NCI-H446 (cell line): Measurements from ENCODE around the gene B3GAT1.
"Not testable (repeated sequence)": the region's sequence is repeated elsewhere in the genome, so short reads cannot be mapped to it uniquely, and the experiment has no call there.

Experiments used
- DNase-seq, 2 experiments: peaks; one replicate each; lab custom pipeline; 2025; lab: John Stamatoyannopoulos, UW

B3GAT1 gene, protein sequence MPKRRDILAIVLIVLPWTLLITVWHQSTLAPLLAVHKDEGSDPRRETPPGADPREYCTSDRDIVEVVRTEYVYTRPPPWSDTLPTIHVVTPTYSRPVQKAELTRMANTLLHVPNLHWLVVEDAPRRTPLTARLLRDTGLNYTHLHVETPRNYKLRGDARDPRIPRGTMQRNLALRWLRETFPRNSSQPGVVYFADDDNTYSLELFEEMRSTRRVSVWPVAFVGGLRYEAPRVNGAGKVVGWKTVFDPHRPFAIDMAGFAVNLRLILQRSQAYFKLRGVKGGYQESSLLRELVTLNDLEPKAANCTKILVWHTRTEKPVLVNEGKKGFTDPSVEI

DNA sequence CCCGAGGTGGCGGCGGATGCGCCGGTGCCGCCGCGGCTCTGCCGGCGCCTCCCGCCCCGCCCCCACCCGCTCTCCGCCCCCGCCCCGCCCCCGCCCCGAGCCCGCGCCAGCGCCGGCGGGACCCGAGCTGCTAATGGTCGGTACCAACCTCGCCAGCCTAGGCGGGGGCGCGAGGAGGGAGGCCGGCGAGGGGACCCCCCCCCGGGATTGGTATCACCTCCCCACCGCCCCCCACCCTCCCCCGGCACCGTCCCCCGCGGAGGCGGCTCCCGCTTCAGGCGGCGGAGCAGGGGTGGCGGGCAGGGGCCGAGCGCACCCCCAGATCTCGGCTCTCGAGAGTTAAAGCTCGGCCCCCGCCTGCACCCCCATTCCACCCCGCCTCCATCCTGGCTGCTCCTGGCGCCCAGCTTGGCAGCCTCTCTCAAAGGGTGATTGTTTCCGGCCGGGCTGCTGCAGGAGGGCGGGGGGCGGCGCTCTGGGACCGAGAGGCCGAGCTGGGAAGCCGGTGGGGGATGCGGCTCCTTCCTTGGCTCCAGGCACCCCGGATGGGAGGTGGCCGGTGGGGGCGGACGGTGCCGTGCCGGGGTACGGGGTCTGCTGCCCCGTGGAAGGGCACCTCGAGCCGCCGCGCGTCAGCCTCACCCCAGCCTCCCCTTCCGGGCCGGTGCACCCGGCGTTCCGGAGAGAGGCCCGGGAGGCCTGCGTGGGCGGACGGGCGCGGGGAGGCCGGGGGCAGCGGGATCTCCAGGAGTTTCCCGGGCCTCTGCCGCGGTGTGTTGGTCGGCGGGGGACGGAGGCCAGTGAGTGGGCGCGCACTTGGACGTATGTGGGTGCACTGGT is at the start of gene B3GAT1:
Gene B3GAT1, minus strand, starts transcription at position 40 of the 840 bp plus-strand sequence. CDS start 24,583 bp downstream, outside the sequence.
- no peak for DNase-seq

DNA sequence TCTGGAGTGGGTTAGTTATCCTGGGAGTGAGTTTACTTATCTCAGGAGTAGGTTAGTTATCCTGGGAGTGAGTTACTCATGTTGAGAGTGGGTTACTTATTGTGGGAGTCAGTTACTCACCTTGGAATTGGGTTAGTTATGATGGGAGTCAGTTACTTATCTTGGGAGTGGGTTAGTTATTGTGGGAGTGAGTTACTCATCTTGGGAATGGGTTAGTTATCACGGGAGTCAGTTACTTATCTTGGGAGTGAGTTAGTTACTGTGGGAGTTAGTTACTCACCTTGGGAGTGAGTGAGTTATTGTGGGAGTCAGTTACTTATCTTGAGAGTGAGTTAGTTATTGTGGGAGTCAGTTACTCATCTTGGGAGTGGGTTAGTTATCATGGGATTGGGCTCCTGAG is 49.6 kb upstream of the B3GAT1 start:
- DNase-seq, result no peak

DNA sequence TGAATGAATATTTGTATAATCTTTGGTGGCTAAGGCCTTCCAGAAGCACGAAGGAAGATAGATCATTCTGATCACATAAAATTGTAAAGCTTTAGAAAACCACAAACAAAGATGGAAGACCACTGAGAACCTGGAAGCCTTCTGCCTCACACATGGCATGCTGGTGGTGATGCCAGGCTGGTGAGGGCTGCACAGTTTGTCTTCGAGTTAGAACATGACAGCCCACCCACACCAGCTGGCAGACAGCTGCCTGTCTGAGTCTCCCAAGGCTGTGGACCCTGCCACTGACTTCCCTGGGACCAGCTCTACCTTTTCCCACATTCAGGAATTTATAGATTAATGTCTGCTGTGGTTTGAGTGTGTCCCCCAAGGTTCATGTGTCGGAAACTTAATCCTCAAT is 48.8 kb upstream of the B3GAT1 start:
- DNase-seq, result no peak

DNA sequence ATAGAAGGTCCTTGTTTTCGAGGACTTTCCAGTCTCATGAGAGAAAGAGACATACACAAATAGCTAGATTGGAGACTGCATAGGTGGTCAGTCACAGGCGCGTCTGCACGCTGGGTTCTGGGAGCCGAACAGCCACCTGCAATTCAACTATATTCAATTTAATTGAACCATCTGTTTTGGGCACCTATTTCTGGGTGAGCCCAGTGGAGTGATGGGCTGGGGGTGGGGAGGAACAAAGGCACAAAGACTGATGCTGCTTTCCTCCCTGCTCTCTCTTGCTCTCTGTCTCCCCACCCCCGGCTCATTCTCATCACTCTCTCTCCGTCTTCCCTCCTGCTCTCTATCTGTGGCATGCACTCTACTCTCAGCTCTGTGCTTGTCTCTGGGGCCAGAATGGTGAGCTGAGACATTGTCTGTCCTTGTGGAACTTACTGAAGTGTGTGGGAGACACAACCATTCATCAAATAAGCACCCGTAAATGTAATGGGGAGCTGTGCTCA is 48.1 kb upstream of the B3GAT1 start:
- no peak for DNase-seq

DNA sequence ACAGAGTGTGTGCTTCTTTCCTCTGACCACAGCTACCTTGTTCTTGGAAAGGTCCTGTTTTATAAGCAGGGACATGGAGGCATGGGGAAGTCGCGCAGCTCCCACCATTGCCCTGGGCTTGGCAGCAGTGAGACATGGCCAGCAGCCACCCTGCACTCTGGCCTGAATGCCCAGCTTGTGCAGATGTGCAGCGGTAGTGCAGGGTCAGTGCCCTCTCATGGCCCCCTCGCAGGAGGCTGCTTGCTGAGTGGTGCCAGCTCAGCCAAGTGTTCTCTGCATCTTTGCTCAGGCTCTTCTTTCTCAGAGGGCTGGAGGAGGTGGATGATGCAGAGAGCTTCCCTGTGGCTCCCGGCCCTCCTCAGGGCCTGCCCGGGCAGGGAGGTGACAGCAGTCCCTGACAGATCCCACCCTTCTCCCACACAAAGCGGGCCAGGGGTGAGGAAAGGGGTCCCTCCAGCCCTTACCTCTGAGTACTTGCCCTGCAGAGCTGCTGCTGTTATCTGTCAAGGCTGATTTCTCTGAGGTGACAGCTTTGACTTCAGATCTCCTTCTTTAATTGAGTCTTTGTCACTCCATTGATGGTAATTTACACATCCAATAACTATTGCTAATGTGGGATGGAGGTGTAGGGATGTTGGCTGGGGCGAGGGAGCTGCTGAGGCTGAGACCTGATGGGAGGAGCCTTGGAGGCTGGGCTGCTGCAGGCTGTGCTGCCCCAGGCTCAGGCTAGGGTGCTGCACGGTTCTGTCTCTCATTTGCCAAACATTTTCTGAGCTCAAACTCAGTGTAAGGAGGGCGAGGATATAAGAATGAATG is 47.4 kb upstream of the B3GAT1 start:
- no peak for DNase-seq

DNA sequence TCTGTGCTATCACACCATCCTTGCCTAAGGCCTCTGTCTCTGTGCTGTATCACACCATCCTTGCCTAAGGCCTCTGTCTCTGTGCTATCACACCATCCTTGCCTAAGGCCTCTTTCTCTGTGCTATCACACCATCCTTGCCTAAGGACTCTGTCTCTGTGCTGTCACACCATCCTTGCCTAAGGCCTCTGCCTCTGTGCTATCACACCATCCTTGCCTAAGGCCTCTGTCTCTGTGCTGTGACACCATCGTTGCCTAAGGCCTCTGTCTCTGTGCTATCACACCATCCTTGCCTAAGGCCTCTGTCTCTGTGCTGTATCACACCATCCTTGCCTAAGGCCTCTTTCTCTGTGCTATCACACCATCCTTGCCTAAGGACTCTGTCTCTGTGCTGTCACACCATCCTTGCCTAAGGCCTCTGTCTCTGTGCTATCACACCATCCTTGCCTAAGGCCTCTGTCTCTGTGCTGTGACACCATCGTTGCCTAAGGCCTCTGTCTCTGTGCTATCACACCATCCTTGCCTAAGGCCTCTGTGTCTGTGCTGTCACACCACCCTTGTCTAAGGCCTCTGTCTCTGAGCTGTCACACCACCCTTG is 45.5 kb upstream of the B3GAT1 start:
- DNase-seq, result not testable (repeated sequence)

DNA sequence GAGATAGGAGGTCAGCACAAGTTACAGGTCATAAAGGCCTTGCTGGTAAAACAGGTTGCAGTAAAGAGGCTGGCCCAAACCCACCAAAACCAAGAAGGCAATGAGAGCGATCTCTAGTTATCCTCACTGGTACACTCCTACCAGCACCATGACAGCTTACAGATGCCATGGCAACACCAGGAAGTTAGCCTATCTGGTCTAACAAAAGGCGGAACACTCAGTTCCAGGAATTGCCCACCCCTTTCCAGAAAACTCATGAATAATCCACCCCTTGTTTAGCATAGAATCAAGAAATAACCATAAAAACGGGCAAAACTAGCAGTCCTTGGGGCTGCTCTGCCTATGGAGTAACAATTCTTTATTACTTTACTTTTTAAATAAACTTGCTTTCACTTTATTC is 43.5 kb upstream of the B3GAT1 start:
- no peak for DNase-seq

DNA sequence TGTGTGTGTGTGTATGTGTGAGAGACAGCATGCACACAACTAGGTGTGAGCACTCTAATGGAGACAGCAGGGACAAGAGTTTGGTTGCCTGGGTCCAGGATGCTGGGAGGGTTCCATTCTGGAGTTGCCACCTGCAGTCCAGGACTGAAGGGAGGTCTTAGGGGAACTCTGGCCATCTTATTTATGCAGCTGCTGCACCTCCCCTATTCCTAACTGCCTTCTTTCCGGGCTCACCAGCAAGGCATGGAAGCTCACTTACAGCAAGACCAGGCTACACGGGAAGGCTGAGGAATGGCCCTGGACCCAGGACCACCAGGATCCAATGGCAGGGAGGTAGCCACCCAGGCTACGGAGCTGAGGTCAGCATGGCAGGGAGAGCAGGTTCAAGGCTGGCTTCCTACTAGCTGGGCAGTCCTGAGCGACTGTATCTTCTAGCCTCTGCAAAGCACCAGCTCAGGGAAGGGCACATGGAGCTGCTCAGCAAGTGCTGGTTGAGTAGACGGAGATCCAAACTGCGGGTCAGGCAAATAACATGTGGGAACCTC is 42.2 kb upstream of the B3GAT1 start:
- DNase-seq, result no peak

DNA sequence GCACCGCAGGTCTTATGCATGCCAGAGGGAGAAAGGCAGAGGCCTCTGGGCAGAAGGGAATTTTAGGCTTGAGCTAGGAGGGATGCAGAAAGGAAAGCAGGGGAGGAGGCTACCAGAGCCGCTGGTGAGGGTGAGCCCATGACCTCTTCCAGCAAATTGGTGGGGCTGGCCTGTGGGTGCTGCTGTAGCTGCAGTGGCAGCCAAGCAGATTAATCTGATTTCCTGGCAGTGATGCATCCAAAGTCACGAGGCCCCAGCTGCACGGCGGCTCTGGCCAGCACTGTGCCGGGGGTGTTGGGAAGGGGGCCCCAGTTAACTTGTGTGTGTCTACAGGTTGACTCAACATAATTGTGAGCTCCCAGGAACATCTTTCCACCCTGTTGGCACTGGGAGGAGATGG is 41.4 kb upstream of the B3GAT1 start:
- DNase-seq, result no peak

DNA sequence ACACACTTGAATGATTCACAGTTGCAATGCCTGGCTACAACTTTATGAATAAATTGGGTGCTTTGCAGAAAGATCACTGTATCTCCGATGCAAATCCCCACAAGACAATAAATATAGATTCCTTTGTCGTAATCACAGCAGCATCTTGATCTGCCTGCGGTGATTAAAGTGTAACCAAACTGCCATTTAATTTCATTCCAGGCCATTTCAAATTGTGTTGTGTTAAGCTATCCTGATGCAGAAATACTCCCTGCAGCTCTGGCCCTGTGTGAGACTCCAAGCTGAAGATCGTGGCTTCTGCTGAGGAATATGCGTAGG is 40.8 kb upstream of the B3GAT1 start:
- no peak for DNase-seq

DNA sequence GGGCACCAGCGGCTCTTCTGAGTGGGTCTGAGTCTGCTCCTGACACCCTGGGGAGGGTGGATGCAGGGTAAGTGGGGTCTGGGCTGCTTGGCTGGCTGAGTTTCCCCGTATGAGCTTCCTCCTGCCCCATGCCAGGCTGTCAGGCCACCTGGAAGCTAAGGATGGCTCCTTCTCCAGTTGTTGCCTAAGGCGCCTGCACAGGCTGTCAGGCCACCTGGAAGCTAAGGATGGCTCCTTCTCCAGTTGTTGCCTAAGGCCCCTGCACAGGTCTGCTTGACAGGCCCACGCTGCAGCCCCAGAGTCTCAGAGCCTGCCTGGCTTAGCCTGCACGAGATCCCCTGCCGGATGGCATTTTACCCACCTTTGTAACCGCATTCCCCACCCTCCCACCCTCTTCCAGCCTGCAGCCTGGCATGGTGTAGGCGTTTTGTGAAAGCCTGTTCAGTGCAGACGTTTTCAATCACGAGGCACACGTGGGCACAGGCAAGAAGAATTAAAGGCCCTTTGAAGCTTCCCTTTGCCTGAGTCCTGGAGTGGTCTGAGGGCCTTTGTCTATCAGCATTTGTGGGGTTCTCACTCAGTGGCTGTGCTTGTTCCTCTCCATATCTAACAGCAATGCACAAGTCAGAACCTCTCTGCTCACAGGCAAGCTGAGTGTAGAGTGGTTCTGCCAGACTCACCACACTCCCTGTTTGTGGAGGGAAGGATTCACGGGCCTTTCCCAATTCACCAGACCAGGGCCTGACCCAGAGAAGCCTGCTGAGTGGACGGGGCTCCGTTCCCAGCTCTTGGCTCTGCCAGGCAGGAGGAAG is 40.2 kb upstream of the B3GAT1 start:
- DNase-seq, result no peak

DNA sequence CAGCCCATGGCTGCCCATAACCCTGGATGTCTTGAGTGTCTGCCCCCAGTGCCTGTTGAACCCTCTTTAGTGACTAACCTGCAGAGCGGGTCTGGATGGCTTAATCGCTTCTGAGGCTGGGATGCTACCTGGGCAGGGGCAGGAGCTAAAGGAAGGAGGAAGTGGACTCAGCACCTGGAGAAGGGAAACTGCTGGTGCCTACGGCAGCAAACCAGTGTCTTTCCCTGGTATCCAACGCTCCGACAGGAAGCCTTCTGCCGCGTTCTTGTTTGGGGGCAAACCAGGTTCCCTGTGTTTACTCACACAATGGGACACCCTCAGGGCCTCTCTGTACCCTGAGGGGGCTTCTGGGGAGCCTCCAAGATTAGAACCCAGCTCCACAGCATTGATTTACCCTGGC is 38.1 kb upstream of the B3GAT1 start:
- DNase-seq, result no peak

DNA sequence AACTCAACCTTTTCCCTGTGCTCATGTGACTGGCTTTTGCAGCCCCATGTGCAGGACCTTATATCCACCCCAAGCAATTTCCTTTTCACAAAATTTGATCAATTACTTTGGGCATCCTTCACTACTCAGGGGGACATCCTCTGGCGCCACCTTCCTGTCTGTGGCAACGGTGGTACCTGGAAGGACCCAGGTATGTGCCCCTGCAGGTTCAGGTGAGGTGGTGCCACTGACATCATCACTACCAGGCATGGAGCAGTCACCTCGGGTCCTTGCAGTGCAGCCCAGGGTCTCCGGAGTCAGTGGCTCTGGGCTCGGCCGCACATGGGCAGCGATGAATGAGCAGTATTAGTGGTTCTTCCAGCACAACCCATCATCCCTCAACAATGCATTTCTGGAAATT is 37.7 kb upstream of the B3GAT1 start:
- DNase-seq, result no peak

DNA sequence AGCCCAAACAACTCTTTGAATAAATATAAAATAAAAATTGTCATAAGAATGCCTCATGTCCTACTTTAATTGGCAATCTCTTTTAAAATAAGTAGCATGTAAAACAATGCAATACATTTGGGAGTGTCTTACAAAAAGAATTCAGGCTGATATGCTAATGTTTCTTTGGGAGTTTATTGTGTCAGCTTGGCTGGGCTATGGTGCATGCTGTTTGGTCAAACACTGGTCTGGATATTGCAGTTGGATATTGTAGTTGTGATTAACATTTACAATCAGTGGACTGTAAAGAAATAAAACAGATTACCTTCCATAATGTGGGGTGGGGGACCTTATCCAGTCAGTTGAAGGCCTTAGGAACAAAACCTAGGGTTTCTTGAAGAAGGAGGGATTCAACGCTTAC is 37.0 kb upstream of the B3GAT1 start:
- DNase-seq, result no peak

DNA sequence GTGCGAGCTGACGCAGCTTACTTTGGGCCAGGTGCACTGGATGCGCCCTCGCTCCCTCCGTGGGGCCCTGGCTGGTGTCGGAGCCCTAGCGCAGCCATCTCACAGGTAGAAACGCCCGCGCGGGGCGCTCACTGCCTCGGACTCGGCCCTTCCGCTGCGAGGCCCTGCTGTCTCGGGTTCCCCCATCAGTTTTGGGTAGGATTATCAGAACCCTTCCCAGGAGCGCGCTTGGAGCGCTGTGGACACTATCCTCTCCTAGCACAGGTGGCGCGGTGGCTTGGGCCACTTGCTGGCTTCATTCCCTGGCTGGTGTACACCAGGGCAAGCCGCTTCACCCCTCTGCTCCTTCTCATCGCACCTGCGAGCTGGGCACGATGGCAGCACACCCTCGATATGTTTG is 35.7 kb upstream of the B3GAT1 start:
- no peak for DNase-seq

DNA sequence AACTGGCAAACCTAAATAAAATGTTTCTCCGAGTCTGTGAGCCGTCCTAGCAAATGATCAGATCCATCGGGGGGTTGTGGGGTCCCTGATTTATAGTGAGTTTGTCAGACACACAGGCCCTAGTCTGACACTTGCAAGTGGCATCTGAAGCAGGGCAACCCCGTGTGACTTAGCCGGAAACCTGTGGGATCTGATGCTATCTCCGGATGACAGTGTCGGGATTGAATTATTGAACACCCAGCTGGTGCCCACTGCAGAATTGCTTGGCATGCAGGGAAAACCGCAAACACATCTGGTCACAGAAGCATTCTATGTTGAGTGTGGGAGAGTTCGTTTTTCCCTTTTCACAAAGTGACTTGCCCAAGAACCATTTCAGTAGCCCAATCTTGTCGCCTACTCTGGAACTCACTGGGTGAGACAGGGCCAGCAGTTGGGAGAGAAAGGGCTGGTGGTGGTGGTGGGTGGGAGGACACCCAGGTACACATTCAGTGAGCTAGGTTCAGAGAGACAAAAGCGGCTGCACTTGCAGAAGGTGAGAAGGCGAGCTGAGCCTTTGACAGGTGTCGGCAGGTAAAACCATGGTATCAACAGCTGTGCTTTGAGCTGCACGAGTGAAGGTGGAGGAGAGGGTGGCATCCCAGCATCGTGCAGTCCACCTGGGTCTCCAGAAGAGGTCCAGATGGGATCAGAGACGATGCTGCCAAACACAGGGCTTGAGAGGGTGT is 33.7 kb upstream of the B3GAT1 start:
- DNase-seq, result no peak

DNA sequence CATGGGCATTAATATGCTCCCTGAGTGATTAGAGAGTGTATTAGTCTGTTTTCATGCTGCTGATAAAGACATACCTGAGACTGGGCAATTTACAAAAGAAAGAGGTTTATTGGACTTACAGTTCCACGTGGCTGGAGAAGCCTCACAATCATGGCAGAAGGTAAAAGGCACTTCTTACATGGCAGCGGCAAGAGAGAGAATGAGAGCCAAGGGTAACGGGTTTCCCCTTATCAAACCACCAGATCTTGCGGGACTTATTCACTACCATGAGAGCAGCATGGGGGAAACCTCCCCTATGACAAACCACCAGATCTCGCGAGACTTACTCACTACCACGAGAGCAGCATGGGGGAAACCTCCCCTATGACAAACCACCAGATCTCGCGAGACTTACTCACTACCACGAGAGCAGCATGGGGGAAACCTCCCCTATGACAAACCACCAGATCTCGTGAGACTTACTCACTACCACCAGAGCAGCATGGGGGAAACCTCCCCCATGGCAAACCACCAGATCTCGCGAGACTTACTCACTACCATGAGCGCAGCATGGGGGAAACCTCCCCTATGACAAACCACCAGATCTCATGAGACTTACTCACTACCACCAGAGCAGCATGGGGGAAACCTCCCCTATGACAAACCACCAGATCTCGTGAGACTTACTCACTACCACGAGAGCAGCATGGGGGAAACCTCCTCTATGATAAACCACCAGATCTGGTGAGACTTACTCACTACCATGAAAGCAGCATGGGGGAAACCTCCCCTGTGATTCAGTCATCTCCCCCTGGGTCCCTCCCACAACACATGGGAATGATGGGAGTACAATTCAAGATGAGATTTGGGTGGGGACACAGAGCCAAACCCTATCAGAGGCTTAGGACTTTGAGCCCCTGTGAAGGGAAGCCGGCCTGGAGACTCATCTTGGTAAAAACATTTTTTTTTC is 32.4 kb upstream of the B3GAT1 start:
- DNase-seq, result not testable (repeated sequence)

DNA sequence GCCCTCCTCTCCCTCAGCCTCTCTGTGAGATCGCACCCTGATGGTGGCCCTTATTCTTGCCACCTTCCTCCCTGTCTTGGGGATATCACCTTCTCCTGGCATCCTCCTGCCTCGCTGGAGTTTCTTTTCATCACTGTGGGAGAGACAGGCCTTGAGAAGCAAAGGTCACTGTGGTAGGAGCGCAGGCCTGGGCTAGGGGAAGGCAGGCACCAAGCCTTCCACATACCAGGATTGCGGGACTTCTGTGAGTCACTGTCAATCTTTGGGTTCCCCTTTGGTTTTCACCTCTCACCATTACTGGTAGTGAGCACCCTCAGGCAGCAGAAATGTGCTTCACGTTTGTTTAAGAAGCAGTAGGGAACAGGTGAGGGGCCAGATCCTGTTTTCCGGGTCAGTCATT is 31.2 kb upstream of the B3GAT1 start:
- DNase-seq, result no peak

DNA sequence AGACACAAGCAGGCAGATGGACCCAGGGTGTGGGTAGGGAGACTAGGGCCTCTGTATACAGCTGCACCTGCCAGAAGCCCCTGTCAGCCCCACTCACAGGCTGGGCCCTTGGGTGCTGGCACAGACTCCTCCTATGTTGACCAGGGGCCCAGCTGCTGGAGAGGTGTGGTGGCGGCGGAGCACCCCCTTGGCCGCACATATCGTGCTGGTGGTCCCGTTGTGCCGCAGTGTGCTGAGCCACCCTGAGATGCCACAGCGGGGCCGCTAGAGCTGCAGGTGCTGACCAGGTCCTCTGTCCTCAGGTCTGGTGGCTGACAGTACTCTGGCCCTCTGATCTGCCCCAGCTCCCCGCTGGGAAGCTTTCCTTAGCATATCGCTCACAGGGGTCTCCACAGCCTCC is 30.2 kb upstream of the B3GAT1 start:
- no peak for DNase-seq
